HepG2 (cell line): Measurements from ENCODE around the gene ADAT3. TPM values are rescaled to one million over a fixed set of nuclear protein-coding genes. Genes with fewer than 3 reads are reported as not detected.

Source experiments
- ATAC-seq: fragments of 200-7000 bp; cut with Tn5 transposase; 3 replicates; pipeline ENCODE4 v1.9.1; 2020; ENCODE audit warnings: mild to moderate bottlenecking, moderate library complexity
- BruUV-seq: library from RNA; stranded (reverse); fragments of 400-500 nt; replicated peaks from 2 replicates; lab custom pipeline; 2021; lab: Mats Ljungman, UMichigan
- CTCF ChIA-PET: fragments of 300-600 bp; formaldehyde crosslinking; extraction: SDS; loops from one replicate; lab custom pipeline; 2021; ENCODE audit warnings: low total read pairs, inconsistent platforms, low intra/inter-chr PET ratio; lab: Yijun Ruan, JAX
- POLR2A ChIA-PET: fragments of 350-600 bp; sonication (Branson Sonifier 250); formaldehyde crosslinking; loops from one replicate; lab custom pipeline; 2020; ENCODE audit warnings: antibody characterized with exemption, inconsistent platforms; lab: Yijun Ruan, JAX
- DNase-seq: peaks from one replicate; pipeline ENCODE4 v3.0.0-alpha.2; 2015; ENCODE audit warnings: low spot score
- FAIRE-seq: peaks from 3 replicates; lab custom pipeline; 2011; peaks lifted over from hg19 to GRCh38; lab: Jason Lieb, UNC
- H2AFZ ChIP-seq: one replicate; pipeline ENCODE4 v1.6.1; 2011; ENCODE audit warnings: low read length, inconsistent platforms
- H3K27ac ChIP-seq: fragments of 300-600 bp; 3 replicates; pipeline ENCODE4 v1.8.0; 2011; ENCODE audit warnings: mixed run types, mild to moderate bottlenecking, mixed read lengths, low read length, inconsistent platforms; ENCODE audit not compliant: insufficient read depth; ENCODE audit errors: extremely low read length
- H3K27me3 ChIP-seq, 2 experiments: fragments of 200-600 bp in 1 of 2; 2 replicates in 1 of 2; 3 replicates in 1 of 2; pipeline versions ENCODE4 v1.6.0 to v1.8.0; 2011; ENCODE audit warnings: low read length in 2 of 2, mild to moderate bottlenecking in 2 of 2, moderate library complexity in 2 of 2, inconsistent platforms in 1 of 2; ENCODE audit not compliant: insufficient read depth in 2 of 2, control insufficient read depth in 1 of 2
- H3K36me3 ChIP-seq, 2 experiments: fragments of 200-600 bp in 1 of 2; replicated peaks in 1 of 2; 2 replicates in 1 of 2; 3 replicates in 1 of 2; pipeline versions ENCODE4 v1.5.1 to v1.8.0; 2011; ENCODE audit warnings: low read length in 2 of 2, inconsistent platforms in 1 of 2; ENCODE audit not compliant: insufficient read depth in 2 of 2, control insufficient read depth in 1 of 2
- H3K4me1 ChIP-seq: 2 replicates; pipeline ENCODE4 v1.5.1; 2012; ENCODE audit warnings: low read length, inconsistent platforms; ENCODE audit not compliant: insufficient read depth
- H3K4me2 ChIP-seq: 2 replicates; pipeline ENCODE4 v1.6.0; 2011; ENCODE audit warnings: low read depth, low read length, inconsistent platforms
- H3K4me3 ChIP-seq, 3 experiments: fragments of 200-600 bp in 1 of 3; sonication (generic), shearing (Covaris generic) in 1 of 3; replicated peaks in 1 of 3; 2 replicates each; pipeline ENCODE4 v1.5.1; 2011 to 2016; ENCODE audit warnings: low read length in 3 of 3, inconsistent platforms in 2 of 3, low read depth in 2 of 3, mild to moderate bottlenecking in 2 of 3, control low read depth in 1 of 3, mixed read lengths in 1 of 3; ENCODE audit not compliant: insufficient read depth in 1 of 3
- H3K79me2 ChIP-seq: one replicate; pipeline ENCODE4 v1.6.1; 2011; ENCODE audit warnings: low read length, inconsistent platforms; ENCODE audit not compliant: insufficient read depth
- H3K9ac ChIP-seq: 2 replicates; pipeline ENCODE4 v1.6.0; 2011; ENCODE audit warnings: mild to moderate bottlenecking, low read depth, low read length, inconsistent platforms; ENCODE audit not compliant: insufficient read depth
- H3K9me3 ChIP-seq: 2 replicates; pipeline ENCODE4 v1.5.1; 2012; ENCODE audit warnings: mild to moderate bottlenecking, low read length
- H4K20me1 ChIP-seq: 2 replicates; pipeline ENCODE4 v1.6.0; 2011; ENCODE audit warnings: inconsistent platforms, mild to moderate bottlenecking, low read length, moderate library complexity; ENCODE audit not compliant: insufficient read depth
- CREB1 ChIP-seq, 2 experiments: fragments of 450-650 bp in 1 of 2; IDR thresholded peaks; 2 replicates each; pipeline ENCODE4 v1.6.1; 2016 to 2017; ENCODE audit warnings: control low read depth in 1 of 2, mild to moderate bottlenecking in 1 of 2, missing compliant biosample characterization in 1 of 2, missing genetic modification characterization in 1 of 2
- DZIP1 ChIP-seq: sonication (generic); formaldehyde crosslinking; IDR thresholded peaks from 2 replicates; pipeline ENCODE4 v1.5.0; 2020; ENCODE audit warnings: mild to moderate bottlenecking, missing genetic modification reagents
- NFKBIZ ChIP-seq: IDR thresholded peaks from 2 replicates; pipeline ENCODE4 v1.6.1; 2018; ENCODE audit warnings: missing genetic modification reagents, missing compliant biosample characterization
- RBM22 ChIP-seq: fragments of 200-400 bp; formaldehyde crosslinking; optimal IDR thresholded peaks from 2 replicates; pipeline ENCODE3; 2017; ENCODE audit warnings: mild to moderate bottlenecking, low read length, moderate library complexity
- WGBS: methylation state at CpG from one replicate; pipeline ENCODE4 v1.1.6; 2017; ENCODE audit warnings: low lambda C conversion rate; 5-methylcytosine and 5-hydroxymethylcytosine counted together
- in situ Hi-C: cut with HindIII; loops from 2 replicates; pipeline ENCODE4 v1.10.0; 2017; ENCODE audit warnings: low pct_unique_long_range_greater_than_20kb; ENCODE audit not compliant: extremely low pct_ligation_motif_present
- intact Hi-C: fragments of 100-400 bp; cut with micrococcal nuclease; formaldehyde crosslinking; loops from one replicate; pipeline ENCODE4 v1.10.0; 2022; ENCODE audit not compliant: unreplicated experiment
- polyA plus RNA-seq, 8 experiments: library from polyadenylated mRNA; depleted of rRNA in 3 of 8; stranded (reverse) in 7 of 8; unstranded in 1 of 8; fragments of >200 nt; fragmentation: Illumina TruSeq in 4 of 8; extraction: Trizol in 4 of 8; gene quantifications; 2 replicates each; pipeline versions ENCODE4 v1.2.1 to v1.2.3, GENCODE V29; 2011 to 2016; ENCODE audit warnings: low read depth in 4 of 8, missing spikeins in 1 of 8, mixed read lengths in 1 of 8; ENCODE audit not compliant: insufficient read depth in 1 of 8
- total RNA-seq, 5 experiments: library from RNA; depleted of rRNA; stranded (reverse); fragments of >200 nt; fragmentation: Illumina TruSeq; extraction: Trizol; gene quantifications; 2 replicates each; pipeline ENCODE4 v1.2.3, GENCODE V29; 2016; ENCODE audit warnings: low read depth in 1 of 5

Gene ADAT3
- total and polyA plus RNA-seq, 2 of the 13 experiments (the other 11 are each of a cell fraction or from before 2014, with no cell fraction given), result 0.95 to 3.5 TPM

- in situ Hi-C loops, result no loop called here
- no peak overlapping the region for H3K27ac ChIP-seq
- TF ChIP-seq NFKBIZ (no peak), CREB1 (IDR thresholded peaks at IDR 0.05) (peak; percentile 36; the same call in 1 of the 2 replicates), CREB1 (CRISPR knock-in tag; IDR thresholded peaks at IDR 0.05) (no peak), RBM22 (peak; percentile 4), DZIP1 (CRISPR knock-in tag) (no peak)
- H3K9me3 ChIP-seq, result no peaks in the 10 kb centered on the region
- intact Hi-C loops, result no loop called here
- no peak overlapping the region for H3K9ac ChIP-seq
- no peaks in the 10 kb centered on the region for H3K27me3 ChIP-seq
- H2AFZ ChIP-seq, result no peak overlapping the region
- H4K20me1 ChIP-seq, result peaks cover 35% of the 10 kb centered on the region; the same call in 1 of the 2 replicates
- ATAC-seq (no peak), FAIRE-seq (no peak), DNase-seq (no peak)
- POLR2A ChIA-PET, result no interaction called here
- H3K4me1 ChIP-seq, result no peaks in the 10 kb centered on the region
- H3K4me2 ChIP-seq, result no peak overlapping the region
- H3K79me2 ChIP-seq, result peaks cover 43% of the 10 kb centered on the region
- CTCF ChIA-PET, result no interaction called here
- H3K4me3 ChIP-seq, result no peak overlapping the region
- 100% methylated on average over 4 of the region's 15 CpGs for WGBS
- BruUV-seq, result no TSS peak
- peaks cover 6 to 15% of the 10 kb centered on the region in 2 experiments; a peak in 2 of 5 replicates for H3K36me3 ChIP-seq
Observed at GRCh38 chr19:1954532-1954933, 49.3 kb downstream of the ADAT3 start.
